Keratinocyte (primary cell): ENCODE results near the gene HCFC1R1.

ENCODE experiments used
- CTCF ChIP-seq, 3 experiments: IDR thresholded peaks in 1 of 3; conservative IDR thresholded peaks in 1 of 3; optimal IDR thresholded peaks in 1 of 3; 2 replicates in 2 of 3; 3 replicates in 1 of 3; pipeline versions ENCODE3 to v1.5.1; 2011; ENCODE audit warnings: low read length in 3 of 3, mild to moderate bottlenecking in 3 of 3, moderate library complexity in 2 of 3, control low read depth in 1 of 3, inconsistent platforms in 1 of 3; ENCODE audit not compliant: insufficient read depth in 2 of 3; ENCODE audit errors: extremely low read depth in 1 of 3
- EZH2 ChIP-seq: IDR thresholded peaks from one replicate; pipeline ENCODE4 v1.6.1; 2012; ENCODE audit warnings: inconsistent platforms, mild to moderate bottlenecking, low read length, moderate library complexity

DNA sequence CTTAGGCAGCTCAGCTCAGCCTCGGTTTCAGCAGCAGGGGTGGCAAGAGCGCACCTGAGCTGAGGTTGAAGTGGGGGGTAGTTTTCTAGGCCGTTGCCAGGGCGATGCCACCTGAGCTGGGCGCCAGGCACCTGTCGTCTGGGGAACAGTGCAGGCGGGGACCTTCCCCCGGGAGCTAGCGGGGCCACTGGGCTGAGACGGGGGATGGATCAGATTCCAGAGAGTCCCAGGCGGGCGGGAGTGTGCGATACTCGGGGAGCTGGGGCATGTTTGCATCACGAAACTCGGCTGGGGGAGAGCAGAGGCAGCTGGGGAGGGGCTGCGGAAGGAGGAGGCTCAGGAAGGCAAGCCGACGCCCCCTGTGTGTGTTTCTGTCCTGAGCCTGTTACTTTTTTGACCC is 11.5 kb downstream of the HCFC1R1 start:
- TF ChIP-seq CTCF (optimal IDR thresholded peaks at IDR 0.05 in 1 of 3, IDR thresholded peaks at IDR 0.05 in 1 of 3, conservative IDR thresholded peaks at IDR 0.05 in 1 of 3; ENCODE audit: extremely low read depth in 1 of 3, insufficient read depth in 2 of 3, low read length in 3 of 3): no peak
- peak; percentile 15 for TF ChIP-seq EZH2
